Fibroblast of lung (primary cell): ENCODE data around the gene PLEKHA5.

Source experiments
- CTCF ChIP-seq, 2 donors: IDR thresholded peaks in 1 of 2; conservative IDR thresholded peaks in 1 of 2; 1 replicate in 1 of 2; 2 replicates in 1 of 2; pipeline ENCODE4 v1.5.1; 2011 to 2012; ENCODE audit warnings: low read length in 2 of 2, control low read depth in 1 of 2, inconsistent platforms in 1 of 2, low read depth in 1 of 2, mild to moderate bottlenecking in 1 of 2
- EZH2 ChIP-seq: IDR thresholded peaks from 2 replicates; pipeline ENCODE4 v1.5.1; 2012; ENCODE audit warnings: low read length, control low read depth, mild to moderate bottlenecking; ENCODE audit errors: missing control alignments

- TF ChIP-seq CTCF (conservative IDR thresholded peaks at IDR 0.05 in 1 of 2, IDR thresholded peaks at IDR 0.05 in 1 of 2; ENCODE audit: low read depth in 1 of 2, low read length in 2 of 2) (no peak), EZH2 (no peak)
Measured at GRCh38 chr12:19311165-19311564, 181.6 kb downstream of the PLEKHA5 start.
